ENCODE measurements around the gene ITGB1BP1.

GRCh38 chr2:9374071-9374730 lies 49.1 kb downstream of the ITGB1BP1 start:
- TF ChIP-seq POLR2A (IDR thresholded peaks at IDR 0.05) (no peak), POLR2AphosphoS5 (IDR thresholded peaks at IDR 0.05) (no peak)
- TF ChIP-seq, protein P1, sequence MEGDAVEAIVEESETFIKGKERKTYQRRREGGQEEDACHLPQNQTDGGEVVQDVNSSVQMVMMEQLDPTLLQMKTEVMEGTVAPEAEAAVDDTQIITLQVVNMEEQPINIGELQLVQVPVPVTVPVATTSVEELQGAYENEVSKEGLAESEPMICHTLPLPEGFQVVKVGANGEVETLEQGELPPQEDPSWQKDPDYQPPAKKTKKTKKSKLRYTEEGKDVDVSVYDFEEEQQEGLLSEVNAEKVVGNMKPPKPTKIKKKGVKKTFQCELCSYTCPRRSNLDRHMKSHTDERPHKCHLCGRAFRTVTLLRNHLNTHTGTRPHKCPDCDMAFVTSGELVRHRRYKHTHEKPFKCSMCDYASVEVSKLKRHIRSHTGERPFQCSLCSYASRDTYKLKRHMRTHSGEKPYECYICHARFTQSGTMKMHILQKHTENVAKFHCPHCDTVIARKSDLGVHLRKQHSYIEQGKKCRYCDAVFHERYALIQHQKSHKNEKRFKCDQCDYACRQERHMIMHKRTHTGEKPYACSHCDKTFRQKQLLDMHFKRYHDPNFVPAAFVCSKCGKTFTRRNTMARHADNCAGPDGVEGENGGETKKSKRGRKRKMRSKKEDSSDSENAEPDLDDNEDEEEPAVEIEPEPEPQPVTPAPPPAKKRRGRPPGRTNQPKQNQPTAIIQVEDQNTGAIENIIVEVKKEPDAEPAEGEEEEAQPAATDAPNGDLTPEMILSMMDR (IDR thresholded peaks at IDR 0.05 in 8 of 11, conservative IDR thresholded peaks at IDR 0.05 in 3 of 11) = no peak

All from spleen (tissue), 7 donors.